Liver (tissue), 9 donors: ENCODE measurements around the gene ATP2C2. TPM values are rescaled to one million over a fixed set of nuclear protein-coding genes. Genes with fewer than 3 reads are reported as not detected.

Experiments
- DNase-seq: peaks from one replicate; pipeline ENCODE4 v3.0.0-alpha.2; 2017; ENCODE audit warnings: low spot score
- H3K27ac ChIP-seq, 2 donors: one replicate each; pipeline ENCODE4 v1.7.0; 2013; ENCODE audit warnings: inconsistent platforms in 2 of 2, low read length in 2 of 2, control low read depth in 1 of 2, low read depth in 1 of 2, mild to moderate bottlenecking in 1 of 2
- H3K27me3 ChIP-seq, 4 donors: one replicate each; pipeline versions ENCODE4 v1.6.1 to v1.7.0; 2013; ENCODE audit warnings: low read length in 3 of 4, inconsistent platforms in 1 of 4, mild to moderate bottlenecking in 1 of 4, moderate library complexity in 1 of 4; ENCODE audit not compliant: control insufficient read depth in 4 of 4, insufficient read depth in 4 of 4
- H3K36me3 ChIP-seq, 4 donors: one replicate each; pipeline versions ENCODE4 v1.6.1 to v1.7.0; 2013; ENCODE audit warnings: low read length in 3 of 4, mild to moderate bottlenecking in 3 of 4, low read depth in 1 of 4, moderate library complexity in 1 of 4; ENCODE audit not compliant: control insufficient read depth in 4 of 4, insufficient read depth in 3 of 4
- H3K4me1 ChIP-seq, 4 donors: one replicate each; pipeline versions ENCODE4 v1.6.1 to v1.7.0; 2013; ENCODE audit warnings: low read length in 3 of 4, mild to moderate bottlenecking in 3 of 4, moderate library complexity in 1 of 4; ENCODE audit not compliant: control insufficient read depth in 4 of 4, insufficient read depth in 4 of 4
- H3K4me3 ChIP-seq, 3 donors: one replicate each; pipeline versions ENCODE4 v1.6.1 to v1.7.0; 2013; ENCODE audit warnings: low read length in 3 of 3, control low read depth in 1 of 3, low read depth in 1 of 3, mild to moderate bottlenecking in 1 of 3
- H3K9ac ChIP-seq, 2 donors: one replicate each; pipeline ENCODE4 v1.7.0; 2013; ENCODE audit warnings: low read length in 2 of 2, mild to moderate bottlenecking in 2 of 2, moderate library complexity in 2 of 2, control low read depth in 1 of 2, low read depth in 1 of 2
- H3K9me3 ChIP-seq, 4 donors: one replicate each; pipeline versions ENCODE4 v1.6.1 to v1.7.0; 2013; ENCODE audit warnings: low read length in 3 of 4; ENCODE audit not compliant: control insufficient read depth in 4 of 4
- EGR1 ChIP-seq, 2 donors: IDR thresholded peaks; 2 replicates each; pipeline ENCODE4 v1.6.1; 2016 to 2018; ENCODE audit warnings: antibody characterized with exemption in 2 of 2, low read depth in 2 of 2
- FOXA2 ChIP-seq: IDR thresholded peaks from 2 replicates; pipeline ENCODE4 v1.6.1; 2016; ENCODE audit warnings: antibody characterized with exemption
- GABPA ChIP-seq, 2 donors: IDR thresholded peaks in 1 of 2; conservative IDR thresholded peaks in 1 of 2; 2 replicates each; pipeline ENCODE4 v1.6.1; 2016; ENCODE audit warnings: antibody characterized with exemption in 2 of 2, mild to moderate bottlenecking in 1 of 2, moderate library complexity in 1 of 2
- HNF4A ChIP-seq, 2 donors: conservative IDR thresholded peaks; 2 replicates each; pipeline ENCODE4 v1.6.1; 2016; ENCODE audit warnings: antibody characterized with exemption in 2 of 2, mild to moderate bottlenecking in 2 of 2
- HNF4G ChIP-seq: IDR thresholded peaks from 2 replicates; pipeline ENCODE4 v1.6.1; 2016; ENCODE audit warnings: antibody characterized with exemption
- JUND ChIP-seq, 2 donors: IDR thresholded peaks; 2 replicates each; pipeline ENCODE4 v1.6.1; 2016; ENCODE audit warnings: antibody characterized with exemption in 2 of 2
- MAX ChIP-seq: IDR thresholded peaks from 2 replicates; pipeline ENCODE4 v1.6.1; 2016; ENCODE audit warnings: antibody characterized with exemption
- RAD21 ChIP-seq, 2 donors: IDR thresholded peaks; 2 replicates each; pipeline ENCODE4 v1.6.1; 2016; ENCODE audit warnings: antibody characterized with exemption in 2 of 2, mild to moderate bottlenecking in 2 of 2
- REST ChIP-seq: IDR thresholded peaks from 2 replicates; pipeline ENCODE4 v1.6.1; 2016; ENCODE audit warnings: antibody characterized with exemption, mild to moderate bottlenecking
- RXRA ChIP-seq, 2 donors: IDR thresholded peaks; 2 replicates each; pipeline ENCODE4 v1.6.1; 2017 to 2018; ENCODE audit warnings: antibody characterized with exemption in 2 of 2, mild to moderate bottlenecking in 1 of 2
- SP1 ChIP-seq: IDR thresholded peaks from 2 replicates; pipeline ENCODE4 v1.6.1; 2018; ENCODE audit warnings: antibody characterized with exemption, mild to moderate bottlenecking
- TAF1 ChIP-seq: conservative IDR thresholded peaks from 2 replicates; pipeline ENCODE4 v1.6.1; 2016; ENCODE audit warnings: antibody characterized with exemption, mild to moderate bottlenecking
- YY1 ChIP-seq: IDR thresholded peaks from 2 replicates; pipeline ENCODE4 v1.6.1; 2016; ENCODE audit warnings: antibody characterized with exemption, mild to moderate bottlenecking
- WGBS: extraction: QIAGEN DNeasy Blood & Tissue Kit; methylation state at CpG from one replicate; pipeline ENCODE4 v1.1.7; 2013; 5-methylcytosine and 5-hydroxymethylcytosine counted together
- polyA plus RNA-seq, 2 donors: library from polyadenylated mRNA; stranded (reverse) in 1 of 2; unstranded in 1 of 2; fragments of 200-250 nt in 1 of 2; fragments of >200 nt in 1 of 2; fragmentation: Nextera tagmentation in 1 of 2; extraction: Ambion mirVana in 1 of 2; gene quantifications; one replicate each; pipeline versions ENCODE4 v1.2.1 to v1.2.3, GENCODE V29; 2013 to 2015
- total RNA-seq, 2 donors: library from RNA; depleted of rRNA; stranded (reverse); fragments of >200 nt; gene quantifications; one replicate each; pipeline ENCODE4 v1.2.3, GENCODE V29; 2014
- TF ChIP-seq, protein P1 (sequence below): IDR thresholded peaks from 2 replicates; pipeline ENCODE4 v1.6.1; 2016; ENCODE audit warnings: antibody characterized with exemption
- TF ChIP-seq, protein P2 (sequence below): IDR thresholded peaks from 2 replicates; pipeline ENCODE4 v1.6.1; 2016; ENCODE audit warnings: antibody characterized with exemption
- donor health status: healthy.
- donor health status: healthy.
- donor health status: healthy.
- donor health status: healthy.
- donor health status: healthy.

Gene ATP2C2
- total and polyA plus RNA-seq, 4 donors: 0.05 to 0.33 (median 0.22) TPM

DNA sequence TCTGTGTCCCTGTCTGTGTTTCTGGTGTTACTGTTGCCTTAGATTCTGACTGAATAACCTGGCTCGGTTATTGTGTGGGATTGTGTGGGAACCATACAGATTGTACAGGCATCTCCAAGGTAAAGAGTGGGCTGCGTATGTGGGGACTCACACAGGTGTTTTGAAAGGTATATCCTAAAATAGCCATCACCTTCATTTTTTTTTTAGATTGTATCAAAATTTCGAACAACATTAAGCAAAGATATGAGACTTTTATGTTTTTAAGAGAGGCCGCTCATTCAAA lies 53.5 kb downstream of the ATP2C2 start:
- peaks cover 0 to 2% (median 0%) of the 10 kb centered on the region in 4 donors for H3K27me3 ChIP-seq
- 94% methylated on average over 4 of the region's 4 CpGs for WGBS
- no peak overlapping the region for H3K9ac ChIP-seq
- no peak overlapping the region for H3K4me3 ChIP-seq
- DNase-seq: no peak
- H3K36me3 ChIP-seq: no peaks in the 10 kb centered on the region
- H3K4me1 ChIP-seq: no peaks in the 10 kb centered on the region
- H3K9me3 ChIP-seq: peaks cover 0 to 3% (median 0%) of the 10 kb centered on the region in 4 donors
- TF ChIP-seq HNF4A (conservative IDR thresholded peaks at IDR 0.05) (no peak), EGR1 (IDR thresholded peaks at IDR 0.05; ENCODE audit: low read depth in 2 of 2) (no peak), RXRA (IDR thresholded peaks at IDR 0.05) (no peak), FOXA2 (no peak), JUND (IDR thresholded peaks at IDR 0.05) (no peak), SP1 (no peak), HNF4G (no peak), GABPA (IDR thresholded peaks at IDR 0.05 in 1 of 2, conservative IDR thresholded peaks at IDR 0.05 in 1 of 2) (no peak), TAF1 (no peak), MAX (no peak), YY1 (no peak), RAD21 (IDR thresholded peaks at IDR 0.05) (no peak), REST (no peak)
- TF ChIP-seq, protein P1, sequence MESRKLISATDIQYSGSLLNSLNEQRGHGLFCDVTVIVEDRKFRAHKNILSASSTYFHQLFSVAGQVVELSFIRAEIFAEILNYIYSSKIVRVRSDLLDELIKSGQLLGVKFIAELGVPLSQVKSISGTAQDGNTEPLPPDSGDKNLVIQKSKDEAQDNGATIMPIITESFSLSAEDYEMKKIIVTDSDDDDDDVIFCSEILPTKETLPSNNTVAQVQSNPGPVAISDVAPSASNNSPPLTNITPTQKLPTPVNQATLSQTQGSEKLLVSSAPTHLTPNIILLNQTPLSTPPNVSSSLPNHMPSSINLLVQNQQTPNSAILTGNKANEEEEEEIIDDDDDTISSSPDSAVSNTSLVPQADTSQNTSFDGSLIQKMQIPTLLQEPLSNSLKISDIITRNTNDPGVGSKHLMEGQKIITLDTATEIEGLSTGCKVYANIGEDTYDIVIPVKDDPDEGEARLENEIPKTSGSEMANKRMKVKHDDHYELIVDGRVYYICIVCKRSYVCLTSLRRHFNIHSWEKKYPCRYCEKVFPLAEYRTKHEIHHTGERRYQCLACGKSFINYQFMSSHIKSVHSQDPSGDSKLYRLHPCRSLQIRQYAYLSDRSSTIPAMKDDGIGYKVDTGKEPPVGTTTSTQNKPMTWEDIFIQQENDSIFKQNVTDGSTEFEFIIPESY: no peak
- no peak overlapping the region for H3K27ac ChIP-seq

GRCh38 chr16:84423416-84423837 lies 55.1 kb downstream of the ATP2C2 start:
- Histone ChIP-seq H3K9ac (no peak overlapping the region), H3K27me3 (peaks cover 0 to 2% (median 0%) of the 10 kb centered on the region in 4 donors), H3K27ac (no peak overlapping the region), H3K9me3 (peaks cover 0 to 3% (median 0%) of the 10 kb centered on the region in 4 donors), H3K4me1 (no peaks in the 10 kb centered on the region), H3K4me3 (no peak overlapping the region), H3K36me3 (no peaks in the 10 kb centered on the region)
- TF ChIP-seq, protein P2, sequence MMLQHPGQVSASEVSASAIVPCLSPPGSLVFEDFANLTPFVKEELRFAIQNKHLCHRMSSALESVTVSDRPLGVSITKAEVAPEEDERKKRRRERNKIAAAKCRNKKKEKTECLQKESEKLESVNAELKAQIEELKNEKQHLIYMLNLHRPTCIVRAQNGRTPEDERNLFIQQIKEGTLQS: no peak
- TF ChIP-seq YY1: peak; percentile 22
- WGBS: 95% methylated on average over 4 of the region's 4 CpGs
- DNase-seq: no peak
